Colonic mucosa (tissue), 4 donors: ENCODE measurements around the gene OPCML. TPM values are rescaled to one million over a fixed set of nuclear protein-coding genes. Genes with fewer than 3 reads are reported as not detected.

Experiments
- DNase-seq: peaks from one replicate; pipeline ENCODE4 v3.0.0-alpha.2; 2020
- H3K27ac ChIP-seq: fragments of 200-600 bp; one replicate; pipeline ENCODE4 v1.8.0; 2021
- H3K27me3 ChIP-seq: fragments of 200-600 bp; one replicate; pipeline ENCODE4 v1.8.0; 2021
- H3K36me3 ChIP-seq: fragments of 200-600 bp; one replicate; pipeline ENCODE4 v1.8.0; 2021
- H3K4me1 ChIP-seq: fragments of 200-600 bp; one replicate; pipeline ENCODE4 v1.8.0; 2021; ENCODE audit warnings: mild to moderate bottlenecking
- H3K4me3 ChIP-seq: fragments of 200-600 bp; one replicate; pipeline ENCODE4 v1.8.0; 2021
- H3K9ac ChIP-seq, 2 donors: one replicate each; pipeline ENCODE4 v1.7.0; 2013; ENCODE audit warnings: control low read depth in 2 of 2, low read depth in 2 of 2, low read length in 2 of 2
- H3K9me3 ChIP-seq: fragments of 200-600 bp; one replicate; pipeline ENCODE4 v1.8.0; 2021
- intact Hi-C: fragments of 100-400 bp; cut with DNase I; formaldehyde crosslinking; loops from one replicate; pipeline ENCODE4 v1.14.1; 2022
- total RNA-seq, 2 donors: library from RNA; stranded (reverse); fragmentation: NEBNext Ultra II Directional in 1 of 2; extraction: Animal tissue kit (Norgen Biotek cat#: 25700) in 1 of 2; gene quantifications; one replicate each; pipeline ENCODE4 v1.2.1, GENCODE V29; 2021
- TF ChIP-seq, protein P1 (sequence below): fragments of 200-600 bp; IDR thresholded peaks from one replicate; pipeline ENCODE4 v1.8.0; 2022; ENCODE audit warnings: antibody characterized with exemption, mild to moderate bottlenecking
- donor health status: healthy.
- donor health status: DM: no; HTN: no; CAD: no.
- donor health status: DM: no; HTN: no; CAD: no.

Gene OPCML
- total RNA-seq, 2 donors from 2014 or later: 0.08 TPM; not detected in 1

DNA sequence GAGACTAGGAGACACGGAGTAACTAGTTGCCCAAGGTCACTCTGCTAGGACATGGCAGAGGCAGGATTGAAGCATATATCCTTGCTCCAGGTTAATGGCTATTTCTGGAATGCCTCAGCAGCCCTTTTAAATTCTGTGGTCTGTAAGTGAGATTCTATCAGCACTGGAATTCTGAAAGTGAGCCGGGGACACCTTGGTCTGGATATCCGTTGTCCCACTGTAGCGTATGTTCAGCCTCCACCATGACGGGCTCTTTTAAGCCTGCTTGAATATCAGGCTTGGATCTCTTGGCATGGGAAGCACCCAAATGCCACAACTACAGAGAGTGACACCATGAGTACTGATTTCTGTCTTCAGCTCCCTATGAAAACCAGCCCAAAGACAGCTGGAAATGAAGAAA lies 254.4 kb downstream of the OPCML start:
- H3K9ac ChIP-seq: no peak overlapping the region
- H3K9me3 ChIP-seq: no peaks in the 10 kb centered on the region
- H3K4me1 ChIP-seq: no peaks in the 10 kb centered on the region
- no peaks in the 10 kb centered on the region for H3K27me3 ChIP-seq
- no peaks in the 10 kb centered on the region for H3K36me3 ChIP-seq
- no peak overlapping the region for H3K4me3 ChIP-seq
- intact Hi-C loops: no loop called here
- TF ChIP-seq, protein P1, sequence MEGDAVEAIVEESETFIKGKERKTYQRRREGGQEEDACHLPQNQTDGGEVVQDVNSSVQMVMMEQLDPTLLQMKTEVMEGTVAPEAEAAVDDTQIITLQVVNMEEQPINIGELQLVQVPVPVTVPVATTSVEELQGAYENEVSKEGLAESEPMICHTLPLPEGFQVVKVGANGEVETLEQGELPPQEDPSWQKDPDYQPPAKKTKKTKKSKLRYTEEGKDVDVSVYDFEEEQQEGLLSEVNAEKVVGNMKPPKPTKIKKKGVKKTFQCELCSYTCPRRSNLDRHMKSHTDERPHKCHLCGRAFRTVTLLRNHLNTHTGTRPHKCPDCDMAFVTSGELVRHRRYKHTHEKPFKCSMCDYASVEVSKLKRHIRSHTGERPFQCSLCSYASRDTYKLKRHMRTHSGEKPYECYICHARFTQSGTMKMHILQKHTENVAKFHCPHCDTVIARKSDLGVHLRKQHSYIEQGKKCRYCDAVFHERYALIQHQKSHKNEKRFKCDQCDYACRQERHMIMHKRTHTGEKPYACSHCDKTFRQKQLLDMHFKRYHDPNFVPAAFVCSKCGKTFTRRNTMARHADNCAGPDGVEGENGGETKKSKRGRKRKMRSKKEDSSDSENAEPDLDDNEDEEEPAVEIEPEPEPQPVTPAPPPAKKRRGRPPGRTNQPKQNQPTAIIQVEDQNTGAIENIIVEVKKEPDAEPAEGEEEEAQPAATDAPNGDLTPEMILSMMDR: no peak
- no peak for DNase-seq
- no peak overlapping the region for H3K27ac ChIP-seq

- Histone ChIP-seq H3K27me3 (no peaks in the 10 kb centered on the region), H3K9ac (no peak overlapping the region), H3K9me3 (no peaks in the 10 kb centered on the region), H3K4me3 (no peak overlapping the region), H3K36me3 (no peaks in the 10 kb centered on the region), H3K4me1 (no peaks in the 10 kb centered on the region), H3K27ac (no peak overlapping the region)
- TF ChIP-seq, protein P1: no peak
- no peak for DNase-seq
- intact Hi-C loops: no loop called here
Measured at GRCh38 chr11:133271871-133272776, 260.2 kb downstream of the OPCML start.

DNA sequence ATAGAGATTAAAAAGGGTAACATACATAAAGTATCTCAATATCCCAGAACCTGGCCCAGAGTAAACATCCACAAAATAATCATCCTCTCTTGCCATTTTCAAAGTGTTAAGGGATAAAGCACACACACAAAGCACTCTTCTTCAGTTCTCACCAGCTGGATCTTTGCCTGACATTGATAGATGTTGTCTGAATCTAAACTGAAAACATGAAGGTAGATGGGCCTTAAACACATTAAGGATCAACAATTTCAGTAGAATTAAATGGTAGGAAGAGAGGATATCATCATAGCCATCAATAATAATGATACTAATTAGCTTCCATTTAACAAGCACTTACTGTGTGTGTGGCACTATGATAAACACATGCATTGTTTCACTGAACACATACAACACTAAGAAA lies 261.1 kb downstream of the OPCML start:
- TF ChIP-seq, protein P1: no peak
- H3K27ac ChIP-seq: no peak overlapping the region
- no peak overlapping the region for H3K4me3 ChIP-seq
- H3K9me3 ChIP-seq: no peaks in the 10 kb centered on the region
- intact Hi-C loops: no loop called here
- no peak for DNase-seq
- no peak overlapping the region for H3K9ac ChIP-seq
- H3K4me1 ChIP-seq: no peaks in the 10 kb centered on the region
- H3K27me3 ChIP-seq: no peaks in the 10 kb centered on the region
- H3K36me3 ChIP-seq: no peaks in the 10 kb centered on the region

DNA sequence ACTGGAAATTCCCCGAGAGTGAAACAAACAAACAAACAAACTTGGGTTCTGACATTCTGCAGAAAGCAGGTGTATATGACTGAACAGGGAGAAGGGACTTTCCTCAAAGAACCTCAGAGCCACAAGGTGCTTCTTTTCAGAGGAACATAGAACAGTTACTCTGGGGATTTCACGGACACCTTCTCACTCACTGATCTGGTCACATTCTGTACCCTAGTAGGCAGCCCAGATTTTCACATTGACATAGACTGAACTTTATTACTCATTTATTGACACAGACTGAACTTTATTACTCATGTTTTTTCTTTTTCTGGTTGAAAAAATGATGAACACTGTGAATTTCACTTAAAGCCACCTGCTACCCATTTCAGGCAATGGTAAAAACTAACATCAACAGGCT lies 263.0 kb downstream of the OPCML start:
- intact Hi-C loops: no loop called here
- Histone ChIP-seq H3K4me1 (no peaks in the 10 kb centered on the region), H3K27ac (no peak overlapping the region), H3K36me3 (no peaks in the 10 kb centered on the region), H3K9me3 (no peaks in the 10 kb centered on the region), H3K4me3 (no peak overlapping the region), H3K27me3 (no peaks in the 10 kb centered on the region), H3K9ac (no peak overlapping the region)
- DNase-seq: no peak
- TF ChIP-seq, protein P1: no peak

- Histone ChIP-seq H3K4me1 (no peaks in the 10 kb centered on the region), H3K9me3 (no peaks in the 10 kb centered on the region)
- DNase-seq: no peak
Measured at GRCh38 chr11:133266986-133267385, 265.3 kb downstream of the OPCML start.

More at GRCh38 chr11:133266986-133267385, 265.3 kb downstream of the OPCML start:
- Histone ChIP-seq H3K27me3 (no peaks in the 10 kb centered on the region), H3K27ac (no peak overlapping the region), H3K4me3 (no peak overlapping the region), H3K9ac (no peak overlapping the region), H3K36me3 (no peaks in the 10 kb centered on the region)
- intact Hi-C loops: no loop called here
- TF ChIP-seq, protein P1: no peak
